OCI-LY1 (cell line): ENCODE measurements around the gene MAPK10.

Experiments
- CTCF ChIP-seq: fragments of 200-600 bp; sonication (generic), shearing (Covaris generic); IDR thresholded peaks from 2 replicates; pipeline ENCODE4 v1.5.1; 2017; ENCODE audit warnings: mild to moderate bottlenecking, antibody characterized with exemption, low read length, moderate library complexity, mixed read lengths
- EZH2 ChIP-seq: fragments of 200-600 bp; sonication (generic), shearing (Covaris generic); IDR thresholded peaks from 2 replicates; pipeline ENCODE4 v1.8.0; 2017; ENCODE audit warnings: borderline replicate concordance, mixed run types, mild to moderate bottlenecking, antibody characterized with exemption, low read length, moderate library complexity, mixed read lengths

GRCh38 chr4:85966373-85966772, 393.5 kb downstream of the MAPK10 start:
- TF ChIP-seq CTCF (no peak), EZH2 (no peak)
